MM.1S (cell line): ENCODE data around the gene CXCL6.

Experiments
- CTCF ChIP-seq: fragments of 300-600 bp; sonication (generic); IDR thresholded peaks from 2 replicates; pipeline ENCODE4 v1.5.1; 2016; ENCODE audit warnings: antibody characterized with exemption, low read length, mixed read lengths
- EZH2 ChIP-seq: fragments of 300-600 bp; sonication (generic); optimal IDR thresholded peaks from 2 replicates; pipeline ENCODE3; 2017; ENCODE audit warnings: low read depth, mild to moderate bottlenecking, antibody characterized with exemption, low read length, mixed read lengths
- EZH2phosphoT487 ChIP-seq: fragments of 300-600 bp; sonication (generic); IDR thresholded peaks from 2 replicates; pipeline ENCODE4 v1.6.1; 2018; ENCODE audit warnings: antibody characterized with exemption, low read length

GRCh38 chr4:73872316-73873108 is 36.0 kb downstream of the CXCL6 start:
- TF ChIP-seq CTCF (no peak), EZH2 (no peak), EZH2phosphoT487 (no peak)
